ENCODE measurements around the gene GLB1L2.

The GLB1L2 gene

DNA sequence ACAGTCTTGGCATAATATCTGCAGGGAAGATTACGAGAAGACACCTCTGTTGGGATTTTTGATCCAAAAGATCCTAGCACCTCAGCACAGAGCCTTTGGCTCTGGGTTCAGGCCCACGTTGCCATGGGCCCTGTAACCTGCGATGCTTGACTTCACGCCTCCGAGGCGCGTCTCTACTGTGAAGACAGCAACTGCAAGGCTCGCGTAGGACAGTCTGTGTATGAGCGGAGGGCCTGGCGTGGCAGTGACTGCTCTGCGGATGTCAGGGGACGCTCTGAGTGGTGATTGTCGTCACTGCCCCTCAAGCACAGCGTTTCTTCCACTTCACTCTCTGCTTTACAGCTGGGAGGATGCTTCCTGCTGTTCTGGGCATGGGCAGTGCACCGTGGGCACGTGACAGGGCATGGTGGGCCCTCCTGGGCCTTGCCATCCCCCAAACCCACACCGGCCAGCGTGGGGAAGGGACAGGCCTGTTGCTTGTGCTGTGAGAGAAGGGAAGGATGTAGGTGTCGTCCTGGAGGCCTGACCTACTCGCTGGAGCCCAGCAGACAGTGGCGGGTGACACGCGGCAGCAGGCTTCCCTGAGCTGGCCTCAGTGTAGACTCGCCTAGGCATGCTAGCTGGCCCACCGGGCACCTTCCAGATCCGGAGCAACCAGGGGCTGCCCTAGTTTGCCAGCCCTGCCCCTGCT lies 26.5 kb downstream of the GLB1L2 start:
- DNase-seq (ENCODE audit: low read depth, low spot score) = no peak
- H3K9ac ChIP-seq (ENCODE audit: insufficient read length, low read depth) = no peak overlapping the region

DNA sequence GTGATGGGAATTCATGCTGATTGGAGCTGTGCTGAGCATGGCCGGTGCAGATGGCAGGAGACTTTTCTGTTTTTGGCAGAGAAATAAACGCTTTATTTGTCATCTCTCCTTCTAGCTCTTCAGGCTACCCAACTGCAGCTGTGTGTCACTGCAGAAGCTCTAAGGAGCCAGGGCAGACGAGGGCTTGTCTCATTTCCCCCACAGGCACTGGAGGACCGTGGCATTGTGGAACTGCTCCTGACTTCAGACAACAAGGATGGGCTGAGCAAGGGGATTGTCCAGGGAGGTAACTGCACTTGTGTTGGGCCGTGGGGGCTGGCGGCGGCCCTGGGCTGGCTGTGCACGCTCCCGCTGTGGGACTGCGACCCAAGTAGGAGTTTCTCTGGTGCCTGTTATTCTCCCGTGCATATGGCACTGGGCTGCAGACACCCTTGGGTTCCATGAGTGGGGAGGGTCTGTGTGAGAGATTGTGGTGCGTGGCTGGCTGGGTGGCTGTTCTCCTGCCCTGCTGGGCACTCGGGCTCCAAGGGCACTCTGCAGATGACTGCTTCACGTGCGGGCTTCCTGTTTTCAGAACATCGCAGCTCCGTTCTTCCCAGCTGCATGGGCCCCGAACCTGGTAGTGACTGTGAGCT lies 27.2 kb downstream of the GLB1L2 start:
- peaks cover 7% of the 10 kb centered on the region for H3K27me3 ChIP-seq (ENCODE audit: insufficient read depth, insufficient read length)
- no peak for DNase-seq (ENCODE audit: low read depth, low spot score)
- no peaks in the 10 kb centered on the region for H3K36me3 ChIP-seq (ENCODE audit: insufficient read depth, insufficient read length, low read length)
- H3K9ac ChIP-seq (ENCODE audit: insufficient read length, low read depth) = no peak overlapping the region
- no peaks in the 10 kb centered on the region for H3K9me3 ChIP-seq (ENCODE audit: insufficient read depth, low read length)
- no peak for TF ChIP-seq ZNF274 (IDR thresholded peaks at IDR 0.05; ENCODE audit: low read depth, low read length)
- no peak for TF ChIP-seq SUZ12 (IDR thresholded peaks at IDR 0.05; ENCODE audit: extremely low read depth, insufficient read depth, insufficient read length)
- TF ChIP-seq YY1 (IDR thresholded peaks at IDR 0.05; ENCODE audit: insufficient read depth, insufficient read length) = no peak
- peaks cover 3% of the 10 kb centered on the region for H3K4me1 ChIP-seq (ENCODE audit: insufficient read depth, insufficient read length)
- H3K4me3 ChIP-seq (ENCODE audit: insufficient read length, low read depth) = no peak overlapping the region

More for the DNA sequence above, 26.5 kb downstream of the GLB1L2 start:
- H3K4me1 ChIP-seq (ENCODE audit: insufficient read depth, insufficient read length) = peaks cover 3% of the 10 kb centered on the region
- H3K9me3 ChIP-seq (ENCODE audit: insufficient read depth, low read length) = 0 out of 2 replicates have a peak, but pooled peaks cover 4% of the 10 kb centered on the region
- H3K4me3 ChIP-seq (ENCODE audit: insufficient read length, low read depth) = no peak overlapping the region
- no peak for TF ChIP-seq ZNF274 (IDR thresholded peaks at IDR 0.05; ENCODE audit: low read depth, low read length)
- no peaks in the 10 kb centered on the region for H3K36me3 ChIP-seq (ENCODE audit: insufficient read depth, insufficient read length, low read length)
- H3K27me3 ChIP-seq (ENCODE audit: insufficient read depth, insufficient read length) = peaks cover 7% of the 10 kb centered on the region

- H3K9ac ChIP-seq (ENCODE audit: insufficient read length, low read depth) = no peak overlapping the region
- H3K36me3 ChIP-seq (ENCODE audit: insufficient read depth, insufficient read length, low read length) = no peaks in the 10 kb centered on the region
- peaks cover 3% of the 10 kb centered on the region for H3K4me1 ChIP-seq (ENCODE audit: insufficient read depth, insufficient read length)
- no peaks in the 10 kb centered on the region for H3K9me3 ChIP-seq (ENCODE audit: insufficient read depth, low read length)
- H3K27me3 ChIP-seq (ENCODE audit: insufficient read depth, insufficient read length) = peaks cover 7% of the 10 kb centered on the region
- no peak for DNase-seq (ENCODE audit: low read depth, low spot score)
- TF ChIP-seq YY1 (IDR thresholded peaks at IDR 0.05; ENCODE audit: insufficient read depth, insufficient read length) (no peak), ZNF274 (IDR thresholded peaks at IDR 0.05; ENCODE audit: low read depth, low read length) (no peak), SUZ12 (IDR thresholded peaks at IDR 0.05; ENCODE audit: extremely low read depth, insufficient read depth, insufficient read length) (no peak)
- no peak overlapping the region for H3K4me3 ChIP-seq (ENCODE audit: insufficient read length, low read depth)
Measured at GRCh38 chr11:134359646-134360045, 27.9 kb downstream of the GLB1L2 start.

- H3K4me3 ChIP-seq (ENCODE audit: insufficient read length, low read depth) = no peak overlapping the region
- TF ChIP-seq SUZ12 (IDR thresholded peaks at IDR 0.05; ENCODE audit: extremely low read depth, insufficient read depth, insufficient read length) = no peak
- no peak for TF ChIP-seq YY1 (IDR thresholded peaks at IDR 0.05; ENCODE audit: insufficient read depth, insufficient read length)
- no peak for TF ChIP-seq ZNF274 (IDR thresholded peaks at IDR 0.05; ENCODE audit: low read depth, low read length)
- H3K27me3 ChIP-seq (ENCODE audit: insufficient read depth, insufficient read length) = peaks cover 7% of the 10 kb centered on the region
- H3K36me3 ChIP-seq (ENCODE audit: insufficient read depth, insufficient read length, low read length) = no peaks in the 10 kb centered on the region
- H3K9me3 ChIP-seq (ENCODE audit: insufficient read depth, low read length) = no peaks in the 10 kb centered on the region
- H3K9ac ChIP-seq (ENCODE audit: insufficient read length, low read depth) = no peak overlapping the region
- peak; percentile 91 for DNase-seq (ENCODE audit: low read depth, low spot score)
- H3K4me1 ChIP-seq (ENCODE audit: insufficient read depth, insufficient read length) = peaks cover 3% of the 10 kb centered on the region
Measured at GRCh38 chr11:134360050-134360835, 28.5 kb downstream of the GLB1L2 start.

- DNase-seq (ENCODE audit: low read depth, low spot score) = no peak
- Histone ChIP-seq H3K27me3 (ENCODE audit: insufficient read depth, insufficient read length) (peaks cover 7% of the 10 kb centered on the region), H3K9ac (ENCODE audit: insufficient read length, low read depth) (no peak overlapping the region), H3K4me3 (ENCODE audit: insufficient read length, low read depth) (no peak overlapping the region), H3K4me1 (ENCODE audit: insufficient read depth, insufficient read length) (peaks cover 3% of the 10 kb centered on the region), H3K36me3 (ENCODE audit: insufficient read depth, insufficient read length, low read length) (no peaks in the 10 kb centered on the region), H3K9me3 (ENCODE audit: insufficient read depth, low read length) (no peaks in the 10 kb centered on the region)
- TF ChIP-seq SUZ12 (IDR thresholded peaks at IDR 0.05; ENCODE audit: extremely low read depth, insufficient read depth, insufficient read length) (no peak), YY1 (IDR thresholded peaks at IDR 0.05; ENCODE audit: insufficient read depth, insufficient read length) (no peak), ZNF274 (IDR thresholded peaks at IDR 0.05; ENCODE audit: low read depth, low read length) (no peak)
Measured at GRCh38 chr11:134361661-134362060, 29.9 kb downstream of the GLB1L2 start.

- DNase-seq (ENCODE audit: low read depth, low spot score) = no peak
- no peak overlapping the region for H3K4me3 ChIP-seq (ENCODE audit: insufficient read length, low read depth)
- TF ChIP-seq SUZ12 (IDR thresholded peaks at IDR 0.05; ENCODE audit: extremely low read depth, insufficient read depth, insufficient read length) (no peak), YY1 (IDR thresholded peaks at IDR 0.05; ENCODE audit: insufficient read depth, insufficient read length) (no peak), ZNF274 (IDR thresholded peaks at IDR 0.05; ENCODE audit: low read depth, low read length) (no peak)
- no peaks in the 10 kb centered on the region for H3K9me3 ChIP-seq (ENCODE audit: insufficient read depth, low read length)
- H3K27me3 ChIP-seq (ENCODE audit: insufficient read depth, insufficient read length) = peaks cover 7% of the 10 kb centered on the region
- H3K36me3 ChIP-seq (ENCODE audit: insufficient read depth, insufficient read length, low read length) = no peaks in the 10 kb centered on the region
- peaks cover 3% of the 10 kb centered on the region for H3K4me1 ChIP-seq (ENCODE audit: insufficient read depth, insufficient read length)
- H3K9ac ChIP-seq (ENCODE audit: insufficient read length, low read depth) = no peak overlapping the region
Measured at GRCh38 chr11:134362192-134362901, 30.6 kb downstream of the GLB1L2 start.
